Lower lobe of right lung (tissue), 2 donors: ENCODE data around the gene STAMBPL1. TPM values are rescaled to one million over a fixed set of nuclear protein-coding genes. Genes with fewer than 3 reads are reported as not detected.

Experiments
- ATAC-seq, 2 donors: fragments of 200-7000 bp; cut with Tn5 transposase; one replicate each; pipeline ENCODE4 v1.9.1; 2020 to 2022; ENCODE audit warnings: mild to moderate bottlenecking in 2 of 2, moderate library complexity in 2 of 2
- DNase-seq: peaks from one replicate; pipeline ENCODE4 v3.0.0-alpha.2; 2020
- H3K27ac ChIP-seq: fragments of 200-600 bp; one replicate; pipeline ENCODE4 v1.8.0; 2022
- H3K27me3 ChIP-seq: fragments of 200-600 bp; one replicate; pipeline ENCODE4 v1.8.0; 2022; ENCODE audit warnings: low read depth
- H3K36me3 ChIP-seq: fragments of 200-600 bp; one replicate; pipeline ENCODE4 v1.8.0; 2022; ENCODE audit warnings: mild to moderate bottlenecking
- H3K4me1 ChIP-seq: fragments of 200-600 bp; one replicate; pipeline ENCODE4 v1.8.0; 2022
- H3K4me3 ChIP-seq: fragments of 200-600 bp; one replicate; pipeline ENCODE4 v1.8.0; 2022; ENCODE audit warnings: mild to moderate bottlenecking
- H3K9me3 ChIP-seq: fragments of 200-600 bp; one replicate; pipeline ENCODE4 v1.8.0; 2022
- intact Hi-C: fragments of 100-400 bp; cut with DNase I; formaldehyde crosslinking; loops from one replicate; pipeline ENCODE4 v1.11.0; 2022
- long read RNA-seq: library from polyadenylated mRNA; unstranded; transcript quantifications from one replicate; pipeline ENCODE4 v2.0.0, GENCODE V29; 2021
- total RNA-seq: library from RNA; stranded (reverse); fragmentation: NEBNext Ultra II Directional; extraction: Animal tissue kit (Norgen Biotek cat#: 25700); gene quantifications from one replicate; pipeline ENCODE4 v1.2.1, GENCODE V29; 2021
- TF ChIP-seq, protein P1 (sequence below): fragments of 200-600 bp; IDR thresholded peaks from one replicate; pipeline ENCODE4 v1.8.0; 2022; ENCODE audit warnings: antibody characterized with exemption, mild to moderate bottlenecking
- donor health status: DM: no; HTN: yes; CAD: no; lungs with severe emphysema.

Gene STAMBPL1
- total RNA-seq = 7.1 TPM
- long read RNA-seq, partial matches to known transcripts = 0 of 6 reads
- long read RNA-seq, other reads (novel, unspliced or antisense) = 3 of 6 reads

DNA sequence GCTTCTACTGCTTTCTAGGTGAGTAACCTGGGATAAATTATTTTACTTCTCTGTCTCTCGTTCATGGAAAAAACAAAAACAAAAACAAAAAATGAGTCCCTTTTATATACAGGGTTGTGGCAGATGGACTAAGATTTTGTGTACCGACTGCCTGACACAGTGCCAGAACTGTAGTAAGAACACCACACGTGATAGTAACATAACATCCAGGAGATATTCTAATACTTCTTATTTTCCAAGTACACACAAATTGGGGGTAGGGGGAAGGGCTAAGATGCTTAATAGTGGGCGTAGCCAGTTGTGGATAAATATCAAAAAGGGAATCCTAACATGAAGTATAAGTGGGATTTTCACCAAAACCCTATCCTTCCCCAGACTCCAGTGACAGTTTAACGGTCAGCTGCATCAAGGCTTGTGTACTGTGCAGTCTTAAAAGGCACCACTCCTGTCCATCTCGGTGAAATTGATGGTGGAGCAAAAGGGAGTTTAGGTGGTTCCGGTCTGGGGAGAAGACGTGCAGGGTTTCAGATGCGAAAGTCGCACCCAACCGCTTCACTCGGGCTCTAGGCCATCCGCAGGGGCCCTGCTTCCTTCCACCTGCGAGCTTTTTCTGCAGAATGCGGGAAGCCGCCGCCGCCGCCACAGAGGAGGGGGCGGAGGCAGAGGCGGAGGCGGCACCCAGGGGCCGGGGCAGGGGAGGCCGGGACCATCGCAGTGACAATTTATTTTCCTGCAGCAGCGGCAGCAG, at the start of gene STAMBPL1:
Gene STAMBPL1 (plus strand): TSS at position 712 of the 748 bp plus-strand sequence. CDS start 21,464 bp downstream, outside the sequence.
- Histone ChIP-seq H3K36me3 (no peaks in the 10 kb centered on the region), H3K27me3 (no peaks in the 10 kb centered on the region), H3K27ac (peak within 1 kb of the TSS; percentile 92), H3K4me3 (peak within 1 kb of the TSS; percentile 75), H3K4me1 (peaks cover 35% of the 10 kb centered on the region), H3K9me3 (no peaks in the 10 kb centered on the region)
- ATAC-seq (peak; percentile 79 to 84), DNase-seq (no peak)
- intact Hi-C loops = no loop called here
- TF ChIP-seq, protein P1, sequence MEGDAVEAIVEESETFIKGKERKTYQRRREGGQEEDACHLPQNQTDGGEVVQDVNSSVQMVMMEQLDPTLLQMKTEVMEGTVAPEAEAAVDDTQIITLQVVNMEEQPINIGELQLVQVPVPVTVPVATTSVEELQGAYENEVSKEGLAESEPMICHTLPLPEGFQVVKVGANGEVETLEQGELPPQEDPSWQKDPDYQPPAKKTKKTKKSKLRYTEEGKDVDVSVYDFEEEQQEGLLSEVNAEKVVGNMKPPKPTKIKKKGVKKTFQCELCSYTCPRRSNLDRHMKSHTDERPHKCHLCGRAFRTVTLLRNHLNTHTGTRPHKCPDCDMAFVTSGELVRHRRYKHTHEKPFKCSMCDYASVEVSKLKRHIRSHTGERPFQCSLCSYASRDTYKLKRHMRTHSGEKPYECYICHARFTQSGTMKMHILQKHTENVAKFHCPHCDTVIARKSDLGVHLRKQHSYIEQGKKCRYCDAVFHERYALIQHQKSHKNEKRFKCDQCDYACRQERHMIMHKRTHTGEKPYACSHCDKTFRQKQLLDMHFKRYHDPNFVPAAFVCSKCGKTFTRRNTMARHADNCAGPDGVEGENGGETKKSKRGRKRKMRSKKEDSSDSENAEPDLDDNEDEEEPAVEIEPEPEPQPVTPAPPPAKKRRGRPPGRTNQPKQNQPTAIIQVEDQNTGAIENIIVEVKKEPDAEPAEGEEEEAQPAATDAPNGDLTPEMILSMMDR = no peak

DNA sequence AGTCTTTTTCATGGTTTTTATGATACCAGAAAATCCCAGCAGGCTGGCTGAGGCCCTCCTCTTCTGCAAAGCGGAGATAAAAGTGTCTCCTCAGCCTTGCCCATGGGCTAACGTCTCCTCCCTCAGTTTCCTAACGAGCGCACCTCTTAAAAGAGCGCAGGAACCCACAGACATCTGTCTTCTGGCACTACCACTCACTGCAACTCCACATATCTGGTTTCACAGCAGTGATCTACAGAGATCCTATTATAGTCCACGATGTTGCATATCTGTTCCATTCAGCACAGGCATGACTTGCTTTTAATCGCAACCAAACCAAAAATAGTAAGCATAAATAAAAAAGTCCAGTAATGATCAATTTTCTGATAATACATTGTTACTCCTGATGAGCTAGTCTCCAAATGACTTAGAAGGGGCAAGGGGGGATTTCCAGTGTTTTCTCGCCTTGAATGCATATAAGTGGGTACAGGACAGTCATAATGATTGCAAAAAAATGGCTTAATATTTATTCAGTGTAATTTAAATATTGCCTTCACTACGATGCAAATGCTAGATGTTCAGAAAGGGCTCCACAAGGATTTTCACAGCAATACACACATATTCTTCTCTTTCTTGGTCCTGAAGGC, 49.3 kb upstream of the STAMBPL1 start:
- intact Hi-C loops = loop anchor here (10.0 kb wide), 1 partner anchor 384 kb away; no protein-coding TSS in a partner anchor
- H3K27me3 ChIP-seq = no peaks in the 10 kb centered on the region
- TF ChIP-seq, protein P1 = no peak
- DNase-seq = no peak
- no peak overlapping the region for H3K4me3 ChIP-seq
- no peak overlapping the region for H3K27ac ChIP-seq
- H3K4me1 ChIP-seq = no peaks in the 10 kb centered on the region
- H3K9me3 ChIP-seq = no peaks in the 10 kb centered on the region
- no peak for ATAC-seq
- no peaks in the 10 kb centered on the region for H3K36me3 ChIP-seq

DNA sequence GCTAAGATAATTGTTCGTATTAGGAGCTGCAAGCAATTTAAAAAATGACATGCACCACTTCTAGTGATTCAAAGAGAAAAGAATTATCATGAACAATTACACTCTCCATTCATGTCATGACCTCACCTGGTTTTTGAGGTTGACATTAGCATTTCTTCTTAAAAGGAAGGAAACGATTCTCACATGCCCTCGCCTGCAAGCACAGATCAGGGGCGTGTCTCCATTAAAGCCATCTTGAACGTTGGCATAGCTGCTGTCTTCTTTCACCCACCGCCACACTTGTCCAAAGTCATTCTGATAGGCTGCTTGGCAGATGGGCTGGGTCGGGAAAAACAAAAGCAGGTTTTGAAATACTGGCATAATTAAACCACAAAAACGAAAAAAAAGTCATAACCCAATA, 48.3 kb upstream of the STAMBPL1 start:
- Histone ChIP-seq H3K9me3 (no peaks in the 10 kb centered on the region), H3K27ac (no peak overlapping the region), H3K36me3 (no peaks in the 10 kb centered on the region), H3K4me3 (no peak overlapping the region), H3K4me1 (no peaks in the 10 kb centered on the region), H3K27me3 (no peaks in the 10 kb centered on the region)
- DNase-seq = no peak
- ATAC-seq = no peak
- intact Hi-C loops = loop anchor here (10.0 kb wide), 1 partner anchor 383 kb away; no protein-coding TSS in a partner anchor
- TF ChIP-seq, protein P1 = no peak

DNA sequence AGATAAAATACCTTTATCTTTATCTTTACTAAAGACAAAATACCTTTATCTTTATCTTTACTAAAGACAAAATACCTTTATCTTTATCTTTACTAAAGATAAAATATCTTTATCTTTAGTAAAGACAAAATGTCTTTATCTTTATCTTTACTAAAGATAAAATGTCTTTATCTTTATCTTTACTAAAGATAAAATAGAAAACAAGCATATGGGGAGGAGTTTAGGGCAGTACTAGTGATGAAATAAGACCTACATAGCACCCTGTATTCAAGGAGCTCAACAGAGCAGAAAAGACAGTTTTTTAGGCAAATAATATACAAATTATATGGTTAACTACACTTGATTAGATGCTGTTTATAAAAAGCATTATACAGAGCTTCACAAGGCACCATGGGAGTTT, 47.7 kb upstream of the STAMBPL1 start:
- H3K27me3 ChIP-seq = no peaks in the 10 kb centered on the region
- H3K36me3 ChIP-seq = no peaks in the 10 kb centered on the region
- H3K4me1 ChIP-seq = no peaks in the 10 kb centered on the region
- DNase-seq = no peak
- ATAC-seq = no peak
- no peak overlapping the region for H3K27ac ChIP-seq
- no peaks in the 10 kb centered on the region for H3K9me3 ChIP-seq
- H3K4me3 ChIP-seq = no peak overlapping the region
- TF ChIP-seq, protein P1 = no peak
- intact Hi-C loops = loop anchor here (10.0 kb wide), 1 partner anchor 382 kb away; no protein-coding TSS in a partner anchor

DNA sequence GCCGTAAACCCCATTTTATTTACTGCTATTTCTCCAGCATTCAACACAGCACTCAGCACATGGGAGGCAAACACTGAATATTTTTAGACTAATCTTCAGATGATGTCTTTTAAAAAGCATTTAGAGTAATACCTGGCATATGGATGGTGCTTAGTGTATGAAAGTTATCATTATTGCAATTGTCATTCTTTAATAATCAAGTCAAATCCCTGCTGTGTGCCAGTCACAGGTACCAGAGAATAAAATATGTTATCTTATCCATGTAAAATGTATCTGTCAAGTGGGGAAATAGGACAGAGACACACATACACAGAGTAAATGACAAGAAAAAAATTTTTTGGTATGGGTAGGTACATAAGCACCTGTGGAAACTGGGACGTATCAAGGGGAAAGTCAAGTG, 46.9 kb upstream of the STAMBPL1 start:
- Histone ChIP-seq H3K9me3 (no peaks in the 10 kb centered on the region), H3K4me3 (no peak overlapping the region), H3K27ac (no peak overlapping the region), H3K27me3 (no peaks in the 10 kb centered on the region), H3K4me1 (no peaks in the 10 kb centered on the region), H3K36me3 (no peaks in the 10 kb centered on the region)
- DNase-seq (no peak), ATAC-seq (no peak)
- TF ChIP-seq, protein P1 = no peak
- intact Hi-C loops = loop anchor here (10.0 kb wide), 1 partner anchor 382 kb away; no protein-coding TSS in a partner anchor
